Sigmoid colon (tissue), 4 donors: ENCODE data around the gene TOP2A.
A peak's percentile ranks its signal among the peaks of the same experiment; 100 is the strongest.

Experiments
- CTCF ChIP-seq, 4 experiments: fragments of 450-650 bp in 3 of 4; fragments of 200-600 bp in 1 of 4; IDR thresholded peaks; one replicate each; pipeline ENCODE4 v1.5.1; 2016 to 2019; ENCODE audit warnings: antibody characterized with exemption in 4 of 4, mild to moderate bottlenecking in 3 of 4, moderate library complexity in 2 of 4
- POLR2AphosphoS5 ChIP-seq, 4 donors: sonication (generic); formaldehyde crosslinking; IDR thresholded peaks; one replicate each; pipeline ENCODE4 v1.6.1; 2017; ENCODE audit warnings: antibody characterized with exemption in 4 of 4

GRCh38 chr17:40343219-40344119 lies 74.2 kb downstream of the TOP2A start:
- TF ChIP-seq CTCF (IDR thresholded peaks at IDR 0.05) (no peak), POLR2AphosphoS5 (IDR thresholded peaks at IDR 0.05) (peak in 1 of 4 donors; percentile 16)
